ENCODE data around the gene FAM118B.

- TF ChIP-seq TAF1 (IDR thresholded peaks at IDR 0.05; ENCODE audit: borderline replicate concordance, low read depth, low read length) (no peak), USF2 (IDR thresholded peaks at IDR 0.05; ENCODE audit: borderline replicate concordance, low read depth, low read length) (no peak), CTCF (IDR thresholded peaks at IDR 0.05) (no peak), RAD21 (IDR thresholded peaks at IDR 0.05; ENCODE audit: low read length) (no peak), RCOR1 (IDR thresholded peaks at IDR 0.05; ENCODE audit: low read length) (no peak), YY1 (IDR thresholded peaks at IDR 0.05; ENCODE audit: low read depth) (no peak), EZH2phosphoT487 (IDR thresholded peaks at IDR 0.05; ENCODE audit: borderline replicate concordance, low read depth) (no peak), MAX (IDR thresholded peaks at IDR 0.05; ENCODE audit: low read depth) (no peak), SIN3A (IDR thresholded peaks at IDR 0.05; ENCODE audit: borderline replicate concordance, low read depth, low read length) (no peak), MXI1 (IDR thresholded peaks at IDR 0.05; ENCODE audit: low read depth, low read length) (no peak), PBX3 (IDR thresholded peaks at IDR 0.05) (no peak), SMC3 (IDR thresholded peaks at IDR 0.05; ENCODE audit: low read depth, low read length) (no peak), EP300 (IDR thresholded peaks at IDR 0.05; ENCODE audit: borderline replicate concordance in 1 of 2, low read depth in 1 of 2, low read length in 1 of 2) (no peak), REST (IDR thresholded peaks at IDR 0.05; ENCODE audit: low read depth, low read length) (no peak)
Observed at GRCh38 chr11:126205359-126205758, 6.2 kb upstream of the FAM118B start.
